ENCODE measurements around the gene SS18L1.

The SS18L1 gene

GRCh38 chr20:62229667-62230066, 86.1 kb downstream of the SS18L1 start:
- FAIRE-seq: no peak

GRCh38 chr20:62230276-62230675, 86.7 kb downstream of the SS18L1 start:
- FAIRE-seq: no peak

GRCh38 chr20:62230696-62231095, 87.1 kb downstream of the SS18L1 start:
- no peak for FAIRE-seq

GRCh38 chr20:62231292-62231691, 87.7 kb downstream of the SS18L1 start:
- FAIRE-seq: no peak
